Measurements from ENCODE around the gene KIF14. TPM values are rescaled to one million over a fixed set of nuclear protein-coding genes. Genes with fewer than 3 reads are reported as not detected.

The KIF14 gene, protein sequence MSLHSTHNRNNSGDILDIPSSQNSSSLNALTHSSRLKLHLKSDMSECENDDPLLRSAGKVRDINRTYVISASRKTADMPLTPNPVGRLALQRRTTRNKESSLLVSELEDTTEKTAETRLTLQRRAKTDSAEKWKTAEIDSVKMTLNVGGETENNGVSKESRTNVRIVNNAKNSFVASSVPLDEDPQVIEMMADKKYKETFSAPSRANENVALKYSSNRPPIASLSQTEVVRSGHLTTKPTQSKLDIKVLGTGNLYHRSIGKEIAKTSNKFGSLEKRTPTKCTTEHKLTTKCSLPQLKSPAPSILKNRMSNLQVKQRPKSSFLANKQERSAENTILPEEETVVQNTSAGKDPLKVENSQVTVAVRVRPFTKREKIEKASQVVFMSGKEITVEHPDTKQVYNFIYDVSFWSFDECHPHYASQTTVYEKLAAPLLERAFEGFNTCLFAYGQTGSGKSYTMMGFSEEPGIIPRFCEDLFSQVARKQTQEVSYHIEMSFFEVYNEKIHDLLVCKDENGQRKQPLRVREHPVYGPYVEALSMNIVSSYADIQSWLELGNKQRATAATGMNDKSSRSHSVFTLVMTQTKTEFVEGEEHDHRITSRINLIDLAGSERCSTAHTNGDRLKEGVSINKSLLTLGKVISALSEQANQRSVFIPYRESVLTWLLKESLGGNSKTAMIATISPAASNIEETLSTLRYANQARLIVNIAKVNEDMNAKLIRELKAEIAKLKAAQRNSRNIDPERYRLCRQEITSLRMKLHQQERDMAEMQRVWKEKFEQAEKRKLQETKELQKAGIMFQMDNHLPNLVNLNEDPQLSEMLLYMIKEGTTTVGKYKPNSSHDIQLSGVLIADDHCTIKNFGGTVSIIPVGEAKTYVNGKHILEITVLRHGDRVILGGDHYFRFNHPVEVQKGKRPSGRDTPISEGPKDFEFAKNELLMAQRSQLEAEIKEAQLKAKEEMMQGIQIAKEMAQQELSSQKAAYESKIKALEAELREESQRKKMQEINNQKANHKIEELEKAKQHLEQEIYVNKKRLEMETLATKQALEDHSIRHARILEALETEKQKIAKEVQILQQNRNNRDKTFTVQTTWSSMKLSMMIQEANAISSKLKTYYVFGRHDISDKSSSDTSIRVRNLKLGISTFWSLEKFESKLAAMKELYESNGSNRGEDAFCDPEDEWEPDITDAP (N-terminal part only)
- total RNA-seq (2022; extraction: Qiagen RNA extraction) = 6.5 to 12.2 TPM (median 9.9 TPM) in 5 replicates

DNA sequence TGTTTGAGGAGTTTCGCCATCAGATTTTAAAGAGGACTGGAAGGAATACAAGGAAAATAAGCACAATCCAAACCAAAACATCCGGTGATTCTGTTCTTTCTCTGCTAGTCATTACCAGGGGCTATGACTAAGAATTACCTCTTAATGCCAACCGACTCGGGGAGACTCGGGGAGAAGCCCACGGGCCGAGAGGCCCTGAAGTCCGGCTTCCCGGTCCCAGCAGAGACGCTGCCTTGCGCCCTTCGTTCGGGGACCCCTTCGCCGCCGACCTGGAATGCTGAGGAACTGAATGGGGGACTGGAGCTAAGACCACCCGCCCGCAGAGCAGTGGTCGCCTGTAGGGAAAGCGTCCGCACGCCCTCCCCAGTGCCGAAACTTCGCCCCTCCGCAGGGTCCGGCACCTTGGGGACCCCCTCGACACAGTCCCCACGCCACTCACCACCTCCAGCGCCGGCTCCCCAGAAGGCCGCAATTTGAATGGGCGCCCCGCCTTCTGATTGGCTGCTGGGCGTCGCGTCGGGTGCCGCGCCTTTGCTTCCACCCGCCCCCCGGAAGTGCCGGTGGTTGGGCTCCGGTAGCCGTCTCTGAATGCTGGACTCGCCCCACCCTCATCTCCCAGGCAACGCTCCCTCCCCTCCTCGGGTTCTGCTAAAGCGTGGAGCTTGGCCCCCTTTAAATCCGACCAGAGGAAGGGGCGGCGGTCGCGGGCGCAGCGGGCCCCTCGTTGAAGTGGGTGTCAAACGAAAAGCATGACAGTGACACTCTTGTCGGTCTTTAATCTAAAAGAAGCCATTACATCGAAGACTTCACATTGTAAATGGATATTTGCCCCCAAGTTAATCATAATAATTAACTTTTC is at the start of gene KIF14:
TSS of gene KIF14 (minus strand) at position 479 of the 859 bp plus-strand sequence. CDS start 2,028 bp downstream, outside the sequence.

DNA sequence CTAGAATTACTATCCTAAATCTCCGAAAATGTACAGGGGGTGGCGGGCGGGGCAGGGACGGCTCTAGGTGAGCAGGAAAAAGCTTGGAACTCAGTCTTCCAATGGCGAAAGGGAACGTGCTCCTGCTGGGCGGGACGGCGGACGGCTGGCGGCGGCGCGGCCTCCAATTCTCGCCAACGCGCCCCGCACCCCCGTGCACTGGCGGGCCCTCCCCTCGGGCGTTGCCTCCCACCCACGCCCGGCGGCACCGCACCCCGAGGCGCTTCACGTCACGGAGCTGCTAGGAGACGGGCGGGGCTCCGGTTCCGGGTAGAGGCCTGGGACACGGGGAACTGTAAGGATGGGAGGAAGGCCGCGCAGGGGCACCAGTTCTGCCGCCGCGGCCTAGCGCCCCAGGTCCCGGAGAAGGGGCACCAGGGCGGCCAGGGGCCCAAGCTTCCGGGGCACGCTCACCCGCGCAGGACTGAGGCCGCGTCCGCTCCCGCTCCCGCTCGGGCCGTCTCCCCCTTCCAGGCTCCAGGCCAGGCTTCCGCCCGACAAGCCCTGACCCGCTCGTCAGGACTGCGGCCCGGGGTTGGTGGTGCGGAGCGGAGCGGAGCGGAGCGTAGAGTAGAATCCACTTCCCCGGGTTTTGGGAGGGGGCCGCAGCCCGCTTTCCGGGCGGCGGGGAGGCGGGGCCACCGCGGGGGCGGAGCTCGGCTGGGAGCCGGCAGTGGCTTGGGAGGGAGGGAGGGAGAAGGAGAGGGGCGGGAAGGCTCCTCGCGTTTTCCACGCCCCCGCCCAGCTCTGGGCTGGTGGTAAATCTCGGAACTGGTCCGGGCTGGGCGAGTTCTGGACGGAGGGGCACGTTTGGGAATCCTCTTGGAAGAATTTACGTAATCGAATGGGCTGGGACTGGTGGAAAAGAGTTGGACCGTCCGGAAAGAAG is 49.0 kb upstream of the KIF14 start, which contains the start of gene DDX59:
TSS of gene DDX59 (minus strand) at position 594 of the 928 bp plus-strand sequence. CDS start 3,167 bp downstream, outside the sequence.

Other genes with a start within 250 kb of the KIF14 start
- gene ZNF281, start 210.7 kb downstream of the KIF14 start, total RNA-seq (2022; extraction: Qiagen RNA extraction) = 37.4 to 58.9 TPM (median 47.3 TPM) in 5 replicates
- 11.0 to 15.8 TPM (median 13.2 TPM) in 5 replicates for gene DDX59, start 49.2 kb upstream of the KIF14 start, total RNA-seq (2022; extraction: Qiagen RNA extraction)
- 15.0 to 26.2 TPM (median 18.8 TPM) in 5 replicates for gene CAMSAP2, start 118.1 kb upstream of the KIF14 start, total RNA-seq (2022; extraction: Qiagen RNA extraction)